NCI-H2196 (cell line): ENCODE results near the gene NRROS.

Experiments
- DNase-seq: peaks from one replicate; lab custom pipeline; 2025; ENCODE audit not compliant: unreplicated experiment; lab: John Stamatoyannopoulos, UW

Gene NRROS

DNA sequence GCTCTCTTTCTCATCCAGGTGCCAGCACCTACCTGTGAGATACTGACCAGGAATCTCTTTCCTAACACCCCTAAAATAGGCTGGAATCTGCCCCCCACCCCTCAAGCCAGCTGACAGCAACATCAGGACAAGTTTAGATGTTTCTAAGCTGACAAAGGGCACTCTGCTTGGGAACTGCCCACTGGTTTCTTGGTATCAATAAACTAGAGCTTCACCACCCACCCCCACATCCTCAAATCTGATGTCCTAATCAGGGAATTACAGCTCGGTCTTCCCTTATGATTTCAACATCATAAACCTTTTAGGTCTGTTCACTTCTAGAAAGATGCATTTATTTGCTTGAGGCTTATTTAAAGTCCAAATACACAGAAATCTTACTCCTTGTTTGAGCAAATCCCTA lies 37.9 kb downstream of the NRROS start:
- no peak for DNase-seq

DNA sequence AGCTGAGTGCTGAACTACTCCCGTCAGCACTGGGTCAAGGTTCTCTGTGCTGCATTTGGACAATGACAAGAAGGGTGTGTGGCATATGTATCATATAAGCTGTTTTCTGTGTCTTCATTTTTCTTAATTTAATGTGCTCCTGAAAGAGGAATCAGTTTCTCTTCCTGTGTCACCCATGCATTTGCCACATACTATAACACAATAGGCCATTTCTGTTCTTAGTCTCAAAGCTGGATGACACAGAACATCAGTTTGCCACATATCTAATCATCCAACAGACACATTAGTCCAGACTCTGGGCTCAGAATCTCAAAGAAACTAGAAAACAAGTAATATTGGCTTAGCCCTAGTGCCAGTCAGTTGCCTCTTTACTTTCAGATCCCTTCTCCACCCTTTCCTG lies 38.4 kb downstream of the NRROS start:
- no peak for DNase-seq

DNA sequence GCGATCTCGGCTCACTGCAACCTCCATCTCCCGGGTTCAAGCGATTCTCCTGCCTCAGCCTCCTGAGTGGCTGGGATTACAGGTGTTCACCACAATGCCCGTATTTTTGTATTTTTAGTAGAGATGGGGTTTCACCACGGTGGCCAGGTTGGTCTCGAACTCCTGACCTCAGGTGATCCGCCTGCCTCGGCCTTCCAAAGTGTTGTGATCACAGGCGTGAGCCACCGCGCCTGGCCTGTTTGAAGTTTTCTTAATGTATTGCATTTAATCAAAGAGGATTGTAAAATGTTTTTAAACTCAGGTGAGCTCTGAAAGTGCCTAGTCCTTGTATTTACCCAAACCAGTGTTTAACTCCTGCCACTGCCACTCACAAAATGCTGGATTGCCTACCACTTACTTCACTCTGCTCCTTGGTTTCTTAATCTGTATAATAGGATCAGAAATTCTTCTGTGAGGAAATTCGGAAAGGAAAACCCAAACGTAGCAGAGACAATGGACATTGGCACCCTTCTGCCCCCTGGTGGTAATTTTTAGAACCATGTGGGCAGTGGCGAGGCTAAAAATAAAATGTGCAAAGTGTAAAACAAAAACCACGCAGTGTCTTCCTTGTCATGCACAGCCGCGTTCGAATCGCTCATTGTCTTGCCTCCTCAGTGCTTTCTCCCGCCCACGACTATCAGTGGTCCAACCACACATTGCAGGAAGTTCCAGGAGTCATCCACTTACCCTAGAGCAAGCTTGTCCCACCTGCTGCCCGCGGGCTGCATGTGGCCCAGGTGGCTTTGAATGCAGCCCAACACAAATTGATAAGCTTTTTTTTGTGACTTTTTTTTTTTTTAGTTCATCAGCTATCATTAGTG lies 45.3 kb downstream of the NRROS start:
- peak; percentile 92 for DNase-seq

- no peak for DNase-seq
These were observed 46.9 kb downstream of the NRROS start for GRCh38 chr3:196686436-196686835.

DNA sequence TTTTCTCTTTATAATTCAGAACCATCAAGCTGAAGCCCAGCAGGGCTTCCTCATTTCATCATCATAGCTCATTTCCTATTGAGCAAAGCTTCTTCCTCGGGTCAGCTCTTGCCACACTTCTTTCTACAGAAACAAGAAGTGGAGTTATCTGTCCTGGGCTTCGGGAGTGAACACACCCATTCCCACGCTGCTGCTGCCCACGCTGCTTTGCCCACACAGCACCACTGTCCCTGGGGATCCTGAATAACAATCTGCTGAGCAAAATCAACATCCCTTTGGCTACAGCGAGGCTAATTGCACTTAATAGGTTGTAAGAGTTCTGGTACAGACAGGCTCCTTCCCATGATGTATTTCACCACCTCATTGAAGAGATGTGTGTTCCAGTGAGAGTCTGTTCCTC lies 48.9 kb downstream of the NRROS start:
- no peak for DNase-seq

GRCh38 chr3:196689941-196690660 lies 50.6 kb downstream of the NRROS start:
- DNase-seq: no peak

GRCh38 chr3:196691386-196691785 lies 51.9 kb downstream of the NRROS start:
- DNase-seq: no peak

DNA sequence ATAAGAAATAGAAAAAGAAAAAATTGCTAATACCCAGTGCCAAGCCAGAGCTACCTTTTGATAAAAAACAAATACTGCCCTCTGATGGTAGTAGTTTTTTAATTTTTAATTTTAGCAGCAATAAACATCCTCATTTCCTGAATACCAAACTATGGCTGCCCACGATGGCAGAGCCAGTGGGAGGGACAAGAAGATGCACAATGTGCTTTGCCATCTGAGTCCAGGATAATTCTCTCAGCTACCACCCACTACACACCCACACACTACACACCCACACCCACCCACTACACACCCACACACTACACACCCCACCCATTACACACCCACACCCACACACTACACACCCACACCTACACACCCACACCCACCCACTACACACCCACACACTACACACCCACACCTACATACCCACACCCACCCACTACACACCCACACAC lies 54.7 kb downstream of the NRROS start:
- DNase-seq: peak; percentile 56

GRCh38 chr3:196694941-196695848 lies 55.7 kb downstream of the NRROS start:
- no peak for DNase-seq

DNA sequence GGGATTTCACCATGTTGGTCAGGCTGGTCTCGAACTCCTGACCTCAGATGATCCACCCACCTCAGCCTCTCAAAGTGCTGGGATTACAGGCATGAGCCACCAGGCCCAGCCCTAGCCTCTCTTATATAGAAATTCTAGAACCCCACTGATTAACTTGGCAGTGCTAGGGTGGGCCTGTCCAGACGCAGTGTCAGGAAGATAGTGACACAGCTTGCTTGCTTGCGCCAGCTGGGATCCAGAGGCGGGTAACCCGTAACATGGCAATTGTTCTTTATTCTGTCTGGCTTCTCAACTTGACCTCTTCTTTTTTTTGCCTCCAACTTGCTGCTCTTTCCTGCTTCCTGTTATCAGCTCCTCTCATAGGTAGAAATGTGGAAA lies 56.3 kb downstream of the NRROS start:
- DNase-seq: no peak

- DNase-seq: no peak
These were observed 57.8 kb downstream of the NRROS start for GRCh38 chr3:196697270-196697669.

GRCh38 chr3:196699749-196700148 lies 60.3 kb downstream of the NRROS start:
- DNase-seq: no peak

- no peak for DNase-seq
These were observed 61.3 kb downstream of the NRROS start for GRCh38 chr3:196700801-196701200.

GRCh38 chr3:196706327-196706726 lies 66.8 kb downstream of the NRROS start:
- DNase-seq: no peak

DNA sequence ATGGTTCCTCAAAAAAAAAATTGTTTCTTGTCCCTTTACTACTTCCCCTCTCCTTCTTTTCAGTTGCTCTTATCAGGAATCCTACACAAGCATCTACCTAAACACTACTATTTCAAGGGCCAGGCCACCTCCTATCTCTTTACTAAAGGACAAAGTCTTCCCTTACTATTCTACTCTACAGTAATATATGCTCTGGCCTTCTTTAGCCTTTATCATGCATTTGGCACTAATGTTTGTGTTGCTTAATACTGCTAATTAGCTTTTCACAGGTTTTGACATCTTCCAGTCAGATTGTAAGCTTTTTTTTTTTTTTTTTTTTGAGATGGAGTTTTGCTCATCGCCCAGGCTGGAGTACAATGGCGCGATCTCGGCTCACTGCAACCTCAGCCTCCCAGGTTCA lies 67.2 kb downstream of the NRROS start:
- no peak for DNase-seq

GRCh38 chr3:196707566-196707965 lies 68.1 kb downstream of the NRROS start:
- no peak for DNase-seq

- DNase-seq: no peak
These were observed 69.0 kb downstream of the NRROS start for GRCh38 chr3:196708467-196708866.
